Gastrocnemius medialis (tissue), 4 donors: ENCODE measurements around the gene PSMC3. TPM values are rescaled to one million over a fixed set of nuclear protein-coding genes. Genes with fewer than 3 reads are reported as not detected.

ENCODE experiments used
- ATAC-seq, 2 donors: fragments of 150-250 bp; one replicate each; pipeline ENCODE4 v1.9.1; 2016
- DNase-seq, 2 donors: peaks; one replicate each; pipeline ENCODE4 v3.0.0-alpha.2; 2019
- H3K27ac ChIP-seq, 4 donors: fragments of 200-600 bp; sonication (generic); 1 replicate in 1 of 4; 2 replicates in 3 of 4; pipeline ENCODE4 v1.5.1; 2016 to 2018; ENCODE audit warnings: mild to moderate bottlenecking in 2 of 4, moderate library complexity in 1 of 4
- H3K27me3 ChIP-seq, 3 donors: fragments of 200-600 bp; sonication (generic) in 2 of 3; 1 replicate in 1 of 3; 2 replicates in 2 of 3; pipeline versions ENCODE4 v1.5.1 to v1.6.0; 2016 to 2019; ENCODE audit warnings: mild to moderate bottlenecking in 1 of 3, moderate library complexity in 1 of 3
- H3K36me3 ChIP-seq, 2 donors: fragments of 200-600 bp; sonication (generic) in 1 of 2; one replicate each; pipeline ENCODE4 v1.5.1; 2017 to 2018
- H3K4me1 ChIP-seq, 2 donors: fragments of 200-600 bp; sonication (generic) in 1 of 2; one replicate each; pipeline ENCODE4 v1.5.1; 2016 to 2017; ENCODE audit warnings: mild to moderate bottlenecking in 2 of 2
- H3K4me3 ChIP-seq, 4 donors: fragments of 200-600 bp; sonication (generic) in 3 of 4; 1 replicate in 1 of 4; 2 replicates in 3 of 4; pipeline ENCODE4 v1.5.1; 2016 to 2019; ENCODE audit warnings: mild to moderate bottlenecking in 2 of 4
- H3K9me3 ChIP-seq, 3 donors: fragments of 200-600 bp; sonication (generic) in 2 of 3; 1 replicate in 1 of 3; 2 replicates in 2 of 3; pipeline ENCODE4 v1.5.1; 2016 to 2019
- POLR2A ChIP-seq, 2 donors: fragments of 450-650 bp; IDR thresholded peaks; one replicate each; pipeline ENCODE4 v1.6.1; 2017; ENCODE audit warnings: antibody characterized with exemption in 2 of 2, mild to moderate bottlenecking in 2 of 2, moderate library complexity in 2 of 2
- in situ Hi-C, 4 donors: fragments of 200-750 bp; cut with MboI; loops; one replicate each; pipeline versions ENCODE4 v1.15.0 to v1.8.0; 2017; ENCODE audit warnings: low sequenced_read_pairs in 4 of 4
- intact Hi-C: fragments of 100-400 bp; cut with DNase I; formaldehyde crosslinking; loops from one replicate; pipeline ENCODE4 v1.15.1; 2023; ENCODE audit warnings: low total_unique reads
- total RNA-seq, 4 donors: library from RNA; depleted of rRNA; stranded (reverse); fragments of >200 nt; gene quantifications; one replicate each; pipeline versions ENCODE4 v1.1.0 to v1.2.3, GENCODE V29; 2016
- TF ChIP-seq, protein P1 (sequence below), 5 experiments: fragments of 450-650 bp in 3 of 5; fragments of 200-600 bp in 2 of 5; sonication (generic) in 2 of 5; IDR thresholded peaks in 4 of 5; conservative IDR thresholded peaks in 1 of 5; 1 replicate in 4 of 5; 2 replicates in 1 of 5; pipeline ENCODE4 v1.5.1; 2016 to 2019; ENCODE audit warnings: antibody characterized with exemption in 5 of 5, mild to moderate bottlenecking in 3 of 5, moderate library complexity in 3 of 5

Gene PSMC3
- total RNA-seq, 4 donors from 2014 or later: 243 to 350 (median 329) TPM

- Histone ChIP-seq H3K9me3 (no peaks in the 10 kb centered on the region), H3K27ac (peak within 1 kb of the TSS; percentile 93 to 100 (median 96)), H3K27me3 (no peaks in the 10 kb centered on the region), H3K36me3 (peaks cover 0 to 8% of the 10 kb centered on the region in 2 donors), H3K4me3 (peak within 1 kb of the TSS; percentile 69 to 97 (median 90)), H3K4me1 (peaks cover 21 to 31% of the 10 kb centered on the region in 2 donors)
- DNase-seq (peak; percentile 91), ATAC-seq (peak; percentile 84 to 87)
- in situ Hi-C loops: loop anchor here in 1 of 4 donors (5.0 kb wide), 1 partner anchor 36 kb away; no protein-coding TSS in a partner anchor
- TF ChIP-seq, protein P1, sequence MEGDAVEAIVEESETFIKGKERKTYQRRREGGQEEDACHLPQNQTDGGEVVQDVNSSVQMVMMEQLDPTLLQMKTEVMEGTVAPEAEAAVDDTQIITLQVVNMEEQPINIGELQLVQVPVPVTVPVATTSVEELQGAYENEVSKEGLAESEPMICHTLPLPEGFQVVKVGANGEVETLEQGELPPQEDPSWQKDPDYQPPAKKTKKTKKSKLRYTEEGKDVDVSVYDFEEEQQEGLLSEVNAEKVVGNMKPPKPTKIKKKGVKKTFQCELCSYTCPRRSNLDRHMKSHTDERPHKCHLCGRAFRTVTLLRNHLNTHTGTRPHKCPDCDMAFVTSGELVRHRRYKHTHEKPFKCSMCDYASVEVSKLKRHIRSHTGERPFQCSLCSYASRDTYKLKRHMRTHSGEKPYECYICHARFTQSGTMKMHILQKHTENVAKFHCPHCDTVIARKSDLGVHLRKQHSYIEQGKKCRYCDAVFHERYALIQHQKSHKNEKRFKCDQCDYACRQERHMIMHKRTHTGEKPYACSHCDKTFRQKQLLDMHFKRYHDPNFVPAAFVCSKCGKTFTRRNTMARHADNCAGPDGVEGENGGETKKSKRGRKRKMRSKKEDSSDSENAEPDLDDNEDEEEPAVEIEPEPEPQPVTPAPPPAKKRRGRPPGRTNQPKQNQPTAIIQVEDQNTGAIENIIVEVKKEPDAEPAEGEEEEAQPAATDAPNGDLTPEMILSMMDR (IDR thresholded peaks at IDR 0.05 in 4 of 5, conservative IDR thresholded peaks at IDR 0.05 in 1 of 5): peak; percentile 71 to 96 (median 94)
- TF ChIP-seq POLR2A (IDR thresholded peaks at IDR 0.05): peak; percentile 95 to 97
- intact Hi-C loops: loop anchor here (1.0 to 5.0 kb wide), 9 partner anchors 18 to 231 kb away; partner anchors contain the start of genes ACP2, ARFGAP2, CELF1 and DDB2
These were observed 18.3 kb downstream of the PSMC3 start, which contains the start of gene SLC39A13 for GRCh38 chr11:47407746-47408590. SLC39A13 (plus strand) TSS chr11:47408590; CDS start chr11:47410095, 1,505 bp downstream.

GRCh38 chr11:47406896-47407745, 19.1 kb downstream of the PSMC3 start:
- Histone ChIP-seq H3K36me3 (peaks cover 0 to 8% of the 10 kb centered on the region in 2 donors), H3K9me3 (no peaks in the 10 kb centered on the region), H3K27ac (peak overlapping the region; percentile 93 to 100 (median 96)), H3K4me1 (peaks cover 21 to 31% of the 10 kb centered on the region in 2 donors), H3K4me3 (peak overlapping the region; percentile 62 to 97 (median 68)), H3K27me3 (no peaks in the 10 kb centered on the region)
- intact Hi-C loops: loop anchor here (5.0 kb wide), 3 partner anchors 160 to 230 kb away; partner anchors contain the start of genes ACP2, ARFGAP2, KBTBD4 and NDUFS3
- in situ Hi-C loops: loop anchor here in 1 of 4 donors (5.0 kb wide), 1 partner anchor 35 kb away; no protein-coding TSS in a partner anchor
- no peak for TF ChIP-seq POLR2A (IDR thresholded peaks at IDR 0.05)
- TF ChIP-seq, protein P1 (IDR thresholded peaks at IDR 0.05 in 4 of 5, conservative IDR thresholded peaks at IDR 0.05 in 1 of 5): no peak
- no peak for DNase-seq
- ATAC-seq: peak; percentile 0 to 1

- Histone ChIP-seq H3K27ac (no peak overlapping the region), H3K9me3 (no peaks in the 10 kb centered on the region), H3K4me3 (no peak overlapping the region), H3K36me3 (no peaks in the 10 kb centered on the region), H3K27me3 (no peaks in the 10 kb centered on the region), H3K4me1 (peaks cover 11 to 13% of the 10 kb centered on the region in 2 donors)
- ATAC-seq (no peak), DNase-seq (no peak)
- in situ Hi-C loops: loop anchor here in 1 of 4 donors (5.0 kb wide), 1 partner anchor 36 kb away; no protein-coding TSS in a partner anchor
- no peak for TF ChIP-seq POLR2A (IDR thresholded peaks at IDR 0.05)
- TF ChIP-seq, protein P1 (IDR thresholded peaks at IDR 0.05 in 4 of 5, conservative IDR thresholded peaks at IDR 0.05 in 1 of 5): no peak
- intact Hi-C loops: no loop called here
These were observed 22.7 kb downstream of the PSMC3 start for GRCh38 chr11:47403571-47403970.

DNA sequence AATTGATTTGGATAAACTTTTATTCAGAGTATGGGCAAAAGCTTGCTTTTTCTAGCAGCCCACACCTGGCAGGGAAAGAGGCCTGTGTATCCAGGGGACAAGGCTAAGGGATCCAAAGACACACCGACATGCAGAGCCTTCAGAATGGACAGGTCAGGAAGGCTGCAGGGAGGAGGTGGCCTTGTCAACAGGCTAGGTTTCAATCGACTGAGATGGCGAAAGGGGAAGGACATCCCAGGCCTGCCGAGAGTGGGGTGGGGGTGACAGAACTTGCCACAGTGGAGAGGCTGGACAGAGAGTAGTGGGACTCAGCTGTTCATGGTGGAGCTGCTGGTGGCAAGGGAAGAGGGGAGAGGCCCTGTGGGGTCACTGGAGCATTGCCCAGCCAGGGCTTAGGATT, 23.1 kb downstream of the PSMC3 start:
- in situ Hi-C loops (loop anchor here in 1 of 4 donors (5.0 kb wide), 1 partner anchor 36 kb away; no protein-coding TSS in a partner anchor), intact Hi-C loops (no loop called here)
- DNase-seq (no peak), ATAC-seq (no peak)
- Histone ChIP-seq H3K27ac (no peak overlapping the region), H3K27me3 (no peaks in the 10 kb centered on the region), H3K4me3 (no peak overlapping the region), H3K4me1 (peaks cover 11 to 13% of the 10 kb centered on the region in 2 donors), H3K36me3 (no peaks in the 10 kb centered on the region), H3K9me3 (no peaks in the 10 kb centered on the region)
- TF ChIP-seq, protein P1 (IDR thresholded peaks at IDR 0.05 in 4 of 5, conservative IDR thresholded peaks at IDR 0.05 in 1 of 5): no peak
- no peak for TF ChIP-seq POLR2A (IDR thresholded peaks at IDR 0.05)
